Esophagus muscularis mucosa (tissue), 4 donors: ENCODE measurements around the gene UBL4B.

ENCODE experiments used
- EP300 ChIP-seq: sonication (generic); formaldehyde crosslinking; IDR thresholded peaks from one replicate; pipeline ENCODE4 v1.6.1; 2017; ENCODE audit warnings: antibody characterized with exemption
- POLR2A ChIP-seq: fragments of 450-650 bp; IDR thresholded peaks from one replicate; pipeline ENCODE4 v1.6.1; 2017; ENCODE audit warnings: antibody characterized with exemption, moderate library complexity, mild to moderate bottlenecking, low read depth
- POLR2AphosphoS5 ChIP-seq, 2 donors: sonication (generic); formaldehyde crosslinking; IDR thresholded peaks; one replicate each; pipeline ENCODE4 v1.6.1; 2017; ENCODE audit warnings: antibody characterized with exemption in 2 of 2
- TF ChIP-seq, protein P1 (sequence below), 3 experiments: fragments of 200-600 bp in 2 of 3; fragments of 450-650 bp in 1 of 3; sonication (generic) in 2 of 3; IDR thresholded peaks; one replicate each; pipeline ENCODE4 v1.5.1; 2017 to 2019; ENCODE audit warnings: antibody characterized with exemption in 3 of 3, mild to moderate bottlenecking in 2 of 3, moderate library complexity in 1 of 3

DNA sequence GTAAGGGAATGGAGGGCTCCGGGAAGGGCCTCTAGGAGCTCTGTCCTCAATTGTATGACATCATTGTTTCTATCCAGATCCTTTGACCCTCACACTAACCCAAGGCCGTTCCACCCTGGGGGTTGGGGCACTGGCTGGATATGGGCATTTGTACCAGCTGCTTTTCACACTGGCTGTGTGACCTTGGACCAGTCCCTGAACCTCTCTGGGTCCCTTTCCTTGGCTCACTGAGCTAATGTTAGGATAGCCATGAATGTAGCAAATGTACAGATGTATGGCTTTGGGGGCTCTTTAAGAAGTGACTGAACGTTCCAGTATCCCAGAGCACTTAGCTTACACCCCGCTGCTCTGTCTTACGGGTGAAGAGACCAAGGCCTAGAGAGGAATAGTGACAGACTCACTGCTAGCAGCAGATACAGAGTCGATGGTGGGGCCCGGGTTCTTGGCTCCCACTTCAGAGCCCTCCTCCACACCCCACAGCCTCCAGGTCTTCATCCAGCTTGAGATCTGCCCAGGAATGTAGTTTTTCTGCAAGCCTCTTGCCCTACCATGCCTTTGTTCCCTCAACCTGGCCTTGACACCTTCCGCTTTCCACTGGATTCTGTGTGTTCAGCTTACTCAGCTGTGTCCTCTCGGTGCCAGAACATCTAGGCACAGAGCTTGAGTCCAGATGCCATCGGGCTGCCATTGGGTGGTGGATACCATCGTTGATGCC lies 14.6 kb upstream of the UBL4B start:
- TF ChIP-seq, protein P1, sequence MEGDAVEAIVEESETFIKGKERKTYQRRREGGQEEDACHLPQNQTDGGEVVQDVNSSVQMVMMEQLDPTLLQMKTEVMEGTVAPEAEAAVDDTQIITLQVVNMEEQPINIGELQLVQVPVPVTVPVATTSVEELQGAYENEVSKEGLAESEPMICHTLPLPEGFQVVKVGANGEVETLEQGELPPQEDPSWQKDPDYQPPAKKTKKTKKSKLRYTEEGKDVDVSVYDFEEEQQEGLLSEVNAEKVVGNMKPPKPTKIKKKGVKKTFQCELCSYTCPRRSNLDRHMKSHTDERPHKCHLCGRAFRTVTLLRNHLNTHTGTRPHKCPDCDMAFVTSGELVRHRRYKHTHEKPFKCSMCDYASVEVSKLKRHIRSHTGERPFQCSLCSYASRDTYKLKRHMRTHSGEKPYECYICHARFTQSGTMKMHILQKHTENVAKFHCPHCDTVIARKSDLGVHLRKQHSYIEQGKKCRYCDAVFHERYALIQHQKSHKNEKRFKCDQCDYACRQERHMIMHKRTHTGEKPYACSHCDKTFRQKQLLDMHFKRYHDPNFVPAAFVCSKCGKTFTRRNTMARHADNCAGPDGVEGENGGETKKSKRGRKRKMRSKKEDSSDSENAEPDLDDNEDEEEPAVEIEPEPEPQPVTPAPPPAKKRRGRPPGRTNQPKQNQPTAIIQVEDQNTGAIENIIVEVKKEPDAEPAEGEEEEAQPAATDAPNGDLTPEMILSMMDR (IDR thresholded peaks at IDR 0.05): no peak
- TF ChIP-seq POLR2A (no peak), EP300 (no peak), POLR2AphosphoS5 (IDR thresholded peaks at IDR 0.05) (no peak)
